Dedifferentiated amniotic fluid mesenchymal stem cell (primary cell): ENCODE measurements around the gene SLC27A1.
"Not testable (repeated sequence)": the region's sequence is repeated elsewhere in the genome, so short reads cannot be mapped to it uniquely, and the experiment has no call there.

Source experiments
- DNase-seq: peaks from one replicate; pipeline ENCODE4 v3.0.0-alpha.2; 2016; ENCODE audit errors: extremely low spot score

SLC27A1 gene

GRCh38 chr19:17487284-17488121 is 17.2 kb downstream of the SLC27A1 start:
- no peak for DNase-seq

- no peak for DNase-seq
Observed at GRCh38 chr19:17488593-17489391, 18.5 kb downstream of the SLC27A1 start.

- no peak for DNase-seq
Observed at GRCh38 chr19:17489392-17490030, 19.2 kb downstream of the SLC27A1 start.

- DNase-seq: no peak
Observed at GRCh38 chr19:17490411-17490810, 20.1 kb downstream of the SLC27A1 start.

- no peak for DNase-seq
Observed at GRCh38 chr19:17491287-17491686, 21.0 kb downstream of the SLC27A1 start.

GRCh38 chr19:17495639-17496296 is 25.4 kb downstream of the SLC27A1 start:
- no peak for DNase-seq

- DNase-seq: no peak
Observed at GRCh38 chr19:17496337-17496997, 26.1 kb downstream of the SLC27A1 start.

GRCh38 chr19:17497149-17497798 is 26.9 kb downstream of the SLC27A1 start:
- DNase-seq: no peak

GRCh38 chr19:17499025-17499424 is 28.7 kb downstream of the SLC27A1 start:
- DNase-seq: not testable (repeated sequence)

- no peak for DNase-seq
Observed at GRCh38 chr19:17499648-17500446, 29.5 kb downstream of the SLC27A1 start.

GRCh38 chr19:17500447-17501198 is 30.3 kb downstream of the SLC27A1 start:
- no peak for DNase-seq

GRCh38 chr19:17503240-17503639 is 32.9 kb downstream of the SLC27A1 start:
- no peak for DNase-seq

- DNase-seq: no peak
Observed at GRCh38 chr19:17504030-17504429, 33.7 kb downstream of the SLC27A1 start.

GRCh38 chr19:17504456-17504855 is 34.1 kb downstream of the SLC27A1 start:
- DNase-seq: no peak

GRCh38 chr19:17505223-17505622 is 34.9 kb downstream of the SLC27A1 start:
- DNase-seq: no peak

GRCh38 chr19:17506745-17507144 is 36.4 kb downstream of the SLC27A1 start:
- DNase-seq: no peak

GRCh38 chr19:17508558-17508933 is 38.2 kb downstream of the SLC27A1 start:
- not testable (repeated sequence) for DNase-seq

- DNase-seq: no peak
Observed at GRCh38 chr19:17510220-17510993, 40.1 kb downstream of the SLC27A1 start.
